ENCODE results near the gene GNAL. TPM values are rescaled to one million over a fixed set of nuclear protein-coding genes. Genes with fewer than 3 reads are reported as not detected.

The GNAL gene
- total and polyA plus RNA-seq, 7 donors = 0.46 to 25.1 (median 13.2) TPM

DNA sequence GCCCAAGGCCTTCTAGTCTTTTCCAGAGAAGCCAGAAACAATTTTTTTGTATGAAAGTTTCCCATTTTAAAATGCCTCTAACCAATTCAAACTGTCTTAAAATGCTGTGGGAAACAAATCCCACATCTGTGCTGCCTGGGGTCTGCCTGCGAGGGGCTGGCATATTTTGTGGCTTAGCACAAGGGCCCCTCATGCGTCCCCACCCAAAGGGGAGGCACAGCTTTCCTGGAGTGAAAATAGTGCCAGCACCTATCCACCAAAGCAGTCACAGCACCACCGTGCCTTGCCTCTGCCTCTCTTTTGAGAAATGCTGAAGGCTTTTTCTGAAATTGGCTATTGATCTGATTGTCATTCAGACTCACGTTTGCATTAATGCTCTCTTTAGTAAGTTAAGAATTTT lies 22.2 kb upstream of the GNAL start:
- H3K4me1 ChIP-seq = no peaks in the 10 kb centered on the region
- no peak overlapping the region for H3K4me3 ChIP-seq
- H3K27me3 ChIP-seq = no peaks in the 10 kb centered on the region
- no peak overlapping the region for H3K27ac ChIP-seq
- no peaks in the 10 kb centered on the region for H3K36me3 ChIP-seq
- WGBS, 2 donors = 65 to 78% methylated on average over 4 of the region's 4 CpGs
- no peak for TF ChIP-seq POLR2A (IDR thresholded peaks at IDR 0.05)
- no peak for TF ChIP-seq POLR2AphosphoS5 (IDR thresholded peaks at IDR 0.05)
- TF ChIP-seq, protein P1, sequence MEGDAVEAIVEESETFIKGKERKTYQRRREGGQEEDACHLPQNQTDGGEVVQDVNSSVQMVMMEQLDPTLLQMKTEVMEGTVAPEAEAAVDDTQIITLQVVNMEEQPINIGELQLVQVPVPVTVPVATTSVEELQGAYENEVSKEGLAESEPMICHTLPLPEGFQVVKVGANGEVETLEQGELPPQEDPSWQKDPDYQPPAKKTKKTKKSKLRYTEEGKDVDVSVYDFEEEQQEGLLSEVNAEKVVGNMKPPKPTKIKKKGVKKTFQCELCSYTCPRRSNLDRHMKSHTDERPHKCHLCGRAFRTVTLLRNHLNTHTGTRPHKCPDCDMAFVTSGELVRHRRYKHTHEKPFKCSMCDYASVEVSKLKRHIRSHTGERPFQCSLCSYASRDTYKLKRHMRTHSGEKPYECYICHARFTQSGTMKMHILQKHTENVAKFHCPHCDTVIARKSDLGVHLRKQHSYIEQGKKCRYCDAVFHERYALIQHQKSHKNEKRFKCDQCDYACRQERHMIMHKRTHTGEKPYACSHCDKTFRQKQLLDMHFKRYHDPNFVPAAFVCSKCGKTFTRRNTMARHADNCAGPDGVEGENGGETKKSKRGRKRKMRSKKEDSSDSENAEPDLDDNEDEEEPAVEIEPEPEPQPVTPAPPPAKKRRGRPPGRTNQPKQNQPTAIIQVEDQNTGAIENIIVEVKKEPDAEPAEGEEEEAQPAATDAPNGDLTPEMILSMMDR (IDR thresholded peaks at IDR 0.05) = no peak
- no peak for TF ChIP-seq EP300 (IDR thresholded peaks at IDR 0.05)
- intact Hi-C loops (cut with DNase I) = no loop called here
- DNase-seq = no peak
- no peaks in the 10 kb centered on the region for H3K9me3 ChIP-seq

- H3K4me1 ChIP-seq = no peaks in the 10 kb centered on the region
- intact Hi-C loops (cut with DNase I) = no loop called here
- no peak overlapping the region for H3K4me3 ChIP-seq
- WGBS, 2 donors = 76 to 80% methylated on average over 6 of the region's 6 CpGs
- H3K27me3 ChIP-seq = no peaks in the 10 kb centered on the region
- no peaks in the 10 kb centered on the region for H3K36me3 ChIP-seq
- no peak overlapping the region for H3K27ac ChIP-seq
- no peaks in the 10 kb centered on the region for H3K9me3 ChIP-seq
- DNase-seq = no peak
- TF ChIP-seq POLR2A (IDR thresholded peaks at IDR 0.05) = no peak
- TF ChIP-seq, protein P1 (IDR thresholded peaks at IDR 0.05) = no peak
- no peak for TF ChIP-seq EP300 (IDR thresholded peaks at IDR 0.05)
- TF ChIP-seq POLR2AphosphoS5 (IDR thresholded peaks at IDR 0.05) = no peak
Observed at GRCh38 chr18:11667578-11667977, 21.5 kb upstream of the GNAL start.

GRCh38 chr18:11668441-11669169 lies 20.5 kb upstream of the GNAL start:
- Histone ChIP-seq H3K36me3 (no peaks in the 10 kb centered on the region), H3K27me3 (no peaks in the 10 kb centered on the region), H3K9me3 (no peaks in the 10 kb centered on the region), H3K27ac (no peak overlapping the region), H3K4me3 (no peak overlapping the region), H3K4me1 (no peaks in the 10 kb centered on the region)
- intact Hi-C loops (cut with DNase I) = no loop called here
- no peak for TF ChIP-seq POLR2AphosphoS5 (IDR thresholded peaks at IDR 0.05)
- no peak for TF ChIP-seq POLR2A (IDR thresholded peaks at IDR 0.05)
- TF ChIP-seq, protein P1 (IDR thresholded peaks at IDR 0.05) = no peak
- TF ChIP-seq EP300 (IDR thresholded peaks at IDR 0.05) = no peak
- WGBS, 2 donors = 60 to 67% methylated on average over 10 of the region's 10 CpGs
- DNase-seq = no peak

DNA sequence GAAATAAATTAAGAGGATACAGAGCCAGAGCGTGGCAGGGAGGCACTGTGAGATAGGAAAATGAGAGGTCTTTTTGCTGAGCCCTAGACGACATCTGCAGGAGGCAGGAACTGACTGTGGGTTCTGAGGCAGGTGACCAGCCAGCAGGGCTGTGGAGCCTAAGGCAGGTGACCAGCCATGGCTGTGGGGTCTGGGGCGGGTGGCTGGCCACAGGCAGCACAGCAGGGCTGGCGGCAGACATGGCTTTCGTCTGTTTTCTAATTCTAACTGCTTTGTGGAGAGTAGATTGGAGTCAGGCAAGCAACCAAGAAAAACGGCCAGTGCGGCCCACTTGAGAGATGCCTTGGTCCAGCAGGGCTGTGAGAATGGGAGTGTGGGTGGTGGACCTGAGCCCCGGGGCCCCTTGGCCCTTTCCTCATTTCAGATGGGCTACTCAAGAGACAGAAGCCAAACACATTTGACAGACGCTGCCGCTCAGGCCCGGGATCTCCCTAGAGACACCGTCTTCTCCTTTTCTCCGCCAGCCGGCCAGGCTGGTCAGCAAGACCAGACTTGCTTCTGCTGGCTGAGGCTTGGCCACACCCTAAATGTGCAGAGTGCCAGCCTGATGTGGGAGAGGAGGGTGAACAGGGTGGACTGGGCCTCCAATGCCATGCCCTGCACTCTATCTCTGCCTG lies 19.7 kb upstream of the GNAL start:
- Histone ChIP-seq H3K9me3 (no peaks in the 10 kb centered on the region), H3K36me3 (no peaks in the 10 kb centered on the region), H3K4me1 (no peaks in the 10 kb centered on the region), H3K4me3 (no peak overlapping the region), H3K27ac (no peak overlapping the region), H3K27me3 (no peaks in the 10 kb centered on the region)
- TF ChIP-seq POLR2A (IDR thresholded peaks at IDR 0.05) = no peak
- TF ChIP-seq, protein P1 (IDR thresholded peaks at IDR 0.05) = no peak
- WGBS, 2 donors = 81 to 86% methylated on average over 14 of the region's 14 CpGs
- intact Hi-C loops (cut with DNase I) = no loop called here
- DNase-seq = no peak

All from sigmoid colon (tissue), 7 donors.